DOHH2 (cell line): ENCODE measurements around the gene HIBCH.

ENCODE experiments used
- CTCF ChIP-seq: fragments of 200-600 bp; sonication (generic); IDR thresholded peaks from one replicate; pipeline ENCODE4 v1.5.1; 2014; ENCODE audit warnings: antibody characterized with exemption, mild to moderate bottlenecking, low read depth, low read length; ENCODE audit not compliant: poor library complexity, severe bottlenecking
- EZH2phosphoT487 ChIP-seq: fragments of 200-600 bp; sonication (generic); IDR thresholded peaks from 2 replicates; pipeline ENCODE4 v1.6.1; 2017; ENCODE audit warnings: borderline replicate concordance, mild to moderate bottlenecking, antibody characterized with exemption, low read length, moderate library complexity, mixed read lengths

DNA sequence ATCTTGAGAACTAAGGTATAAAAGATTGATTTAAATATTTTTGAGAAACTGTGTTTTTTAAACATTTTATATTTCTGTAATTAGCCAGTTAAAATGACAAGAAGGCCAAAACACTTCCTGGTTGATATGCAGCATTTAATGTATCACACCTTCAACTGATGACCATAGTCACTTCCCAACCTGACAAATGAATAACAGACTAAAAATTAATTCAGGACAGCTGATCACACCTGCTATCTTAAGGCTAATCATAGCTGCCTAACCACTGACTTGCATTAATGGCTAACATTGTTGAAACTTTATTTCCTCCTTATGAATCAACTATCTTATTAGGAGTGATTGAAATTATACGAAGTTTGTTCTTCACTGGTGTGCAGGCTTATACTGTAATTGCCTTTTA, 131.3 kb downstream of the HIBCH start:
- TF ChIP-seq EZH2phosphoT487: no peak
- no peak for TF ChIP-seq CTCF
